T-helper 9 cell (primary cell): Measurements from ENCODE around the gene TEAD3.
"Not testable (repeated sequence)": the region's sequence is repeated elsewhere in the genome, so short reads cannot be mapped to it uniquely, and the experiment has no call there.

Experiments
- DNase-seq: peaks from one replicate; pipeline ENCODE4 v3.0.0-alpha.2; 2020
- total RNA-seq, 2 donors: gene quantifications; one replicate each; lab custom pipeline; 2026; lab: John Stamatoyannopoulos, UW

TEAD3 gene
- total RNA-seq: 0 to 0.49 reads per million in 2 donors

GRCh38 chr6:35496841-35497570 is at the start of gene TEAD3:
TEAD3 (minus strand) TSS chr6:35497079.
- DNase-seq: peak; percentile 50

GRCh38 chr6:35544769-35545361 is 48.0 kb upstream of the TEAD3 start:
- no peak for DNase-seq

- no peak for DNase-seq
These were observed 46.7 kb upstream of the TEAD3 start for GRCh38 chr6:35543459-35544193.

GRCh38 chr6:35541836-35542235 is 45.0 kb upstream of the TEAD3 start:
- no peak for DNase-seq

GRCh38 chr6:35539223-35539622 is 42.3 kb upstream of the TEAD3 start:
- DNase-seq: no peak

GRCh38 chr6:35535847-35536246 is 39.0 kb upstream of the TEAD3 start:
- DNase-seq: not testable (repeated sequence)

- DNase-seq: no peak
These were observed 37.7 kb upstream of the TEAD3 start for GRCh38 chr6:35534407-35535170.

- no peak for DNase-seq
These were observed 37.1 kb upstream of the TEAD3 start for GRCh38 chr6:35533981-35534380.

- DNase-seq: no peak
These were observed 35.2 kb upstream of the TEAD3 start for GRCh38 chr6:35532126-35532525.

- no peak for DNase-seq
These were observed 27.6 kb upstream of the TEAD3 start for GRCh38 chr6:35524380-35525020.

GRCh38 chr6:35522660-35523658 is 26.1 kb upstream of the TEAD3 start:
- peak; percentile 76 for DNase-seq

- no peak for DNase-seq
These were observed 25.3 kb upstream of the TEAD3 start for GRCh38 chr6:35522151-35522550.

GRCh38 chr6:35521235-35521634 is 24.4 kb upstream of the TEAD3 start:
- no peak for DNase-seq

GRCh38 chr6:35519313-35520015 is 22.6 kb upstream of the TEAD3 start:
- no peak for DNase-seq

GRCh38 chr6:35518566-35519312 is 21.9 kb upstream of the TEAD3 start:
- DNase-seq: no peak

- not testable (repeated sequence) for DNase-seq
These were observed 21.1 kb upstream of the TEAD3 start for GRCh38 chr6:35517978-35518377.

- no peak for DNase-seq
These were observed 19.8 kb upstream of the TEAD3 start for GRCh38 chr6:35516712-35517111.

GRCh38 chr6:35515939-35516338 is 19.1 kb upstream of the TEAD3 start:
- not testable (repeated sequence) for DNase-seq

GRCh38 chr6:35514587-35514986 is 17.7 kb upstream of the TEAD3 start:
- DNase-seq: no peak

- no peak for DNase-seq
These were observed 15.9 kb upstream of the TEAD3 start, which contains the start of gene TULP1 for GRCh38 chr6:35512740-35513139. TULP1 (minus strand) TSS chr6:35512896; CDS start chr6:35512858, 38 bp downstream.
